HEK293 (cell line): ENCODE data around the gene ARF3.

ENCODE experiments used
- AEBP2 ChIP-seq: fragments of 450-650 bp; formaldehyde crosslinking; IDR thresholded peaks from 2 replicates; pipeline ENCODE4 v1.5.1; 2016; ENCODE audit warnings: missing biosample characterization, missing genetic modification characterization, borderline replicate concordance
- IKZF3 ChIP-seq: fragments of 450-650 bp; IDR thresholded peaks from 2 replicates; pipeline ENCODE4 v1.5.0; 2018; ENCODE audit warnings: missing biosample characterization, mild to moderate bottlenecking, missing genetic modification characterization, moderate library complexity
- KLF10 ChIP-seq: fragments of 450-650 bp; IDR thresholded peaks from 2 replicates; pipeline ENCODE4 v1.5.1; 2018; ENCODE audit warnings: missing biosample characterization, mild to moderate bottlenecking, missing genetic modification characterization
- KLF17 ChIP-seq: fragments of 450-650 bp; formaldehyde crosslinking; IDR thresholded peaks from 2 replicates; pipeline ENCODE4 v1.5.1; 2016; ENCODE audit warnings: missing biosample characterization, missing genetic modification characterization
- KLF7 ChIP-seq: fragments of 450-650 bp; formaldehyde crosslinking; IDR thresholded peaks from 2 replicates; pipeline ENCODE4 v1.5.1; 2016; ENCODE audit warnings: missing biosample characterization, missing genetic modification characterization, borderline replicate concordance
- SP7 ChIP-seq: fragments of 450-650 bp; formaldehyde crosslinking; IDR thresholded peaks from 2 replicates; pipeline ENCODE4 v1.5.1; 2016; ENCODE audit warnings: missing biosample characterization, missing genetic modification characterization
- ZBTB17 ChIP-seq: fragments of 450-650 bp; formaldehyde crosslinking; IDR thresholded peaks from 2 replicates; pipeline ENCODE4 v1.5.1; 2016; ENCODE audit warnings: missing biosample characterization, missing genetic modification characterization
- ZBTB20 ChIP-seq: fragments of 450-650 bp; formaldehyde crosslinking; IDR thresholded peaks from 2 replicates; pipeline ENCODE4 v1.5.1; 2016; ENCODE audit warnings: missing biosample characterization, missing genetic modification characterization
- ZBTB21 ChIP-seq: fragments of 450-650 bp; formaldehyde crosslinking; IDR thresholded peaks from 2 replicates; pipeline ENCODE4 v1.5.1; 2017; ENCODE audit warnings: missing biosample characterization, missing genetic modification characterization
- ZBTB8A ChIP-seq: fragments of 450-650 bp; formaldehyde crosslinking; IDR thresholded peaks from 2 replicates; pipeline ENCODE4 v1.5.1; 2016; ENCODE audit warnings: missing biosample characterization, missing genetic modification characterization
- ZFHX2 ChIP-seq: fragments of 450-650 bp; formaldehyde crosslinking; conservative IDR thresholded peaks from 2 replicates; pipeline ENCODE4 v1.5.1; 2016; ENCODE audit warnings: missing biosample characterization, missing genetic modification characterization
- ZNF10 ChIP-seq: fragments of 450-650 bp; formaldehyde crosslinking; IDR thresholded peaks from 2 replicates; pipeline ENCODE4 v1.5.1; 2017; ENCODE audit warnings: missing biosample characterization, missing genetic modification characterization
- ZNF114 ChIP-seq: fragments of 450-650 bp; formaldehyde crosslinking; IDR thresholded peaks from 2 replicates; pipeline ENCODE4 v1.5.0; 2017; ENCODE audit warnings: missing biosample characterization, missing genetic modification characterization
- ZNF146 ChIP-seq: fragments of 450-650 bp; formaldehyde crosslinking; IDR thresholded peaks from 2 replicates; pipeline ENCODE4 v1.5.1; 2016; ENCODE audit warnings: missing biosample characterization, missing genetic modification characterization
- ZNF202 ChIP-seq: fragments of 450-650 bp; formaldehyde crosslinking; IDR thresholded peaks from 2 replicates; pipeline ENCODE4 v1.5.1; 2016; ENCODE audit warnings: missing biosample characterization, missing genetic modification characterization, borderline replicate concordance
- ZNF248 ChIP-seq: fragments of 450-650 bp; formaldehyde crosslinking; IDR thresholded peaks from 2 replicates; pipeline ENCODE4 v1.5.1; 2017; ENCODE audit warnings: missing biosample characterization, missing genetic modification characterization
- ZNF324 ChIP-seq: fragments of 450-650 bp; formaldehyde crosslinking; IDR thresholded peaks from 2 replicates; pipeline ENCODE4 v1.5.1; 2016; ENCODE audit warnings: missing biosample characterization, missing genetic modification characterization
- ZNF501 ChIP-seq: fragments of 450-650 bp; formaldehyde crosslinking; IDR thresholded peaks from 2 replicates; pipeline ENCODE4 v1.5.1; 2016; ENCODE audit warnings: missing biosample characterization, missing genetic modification characterization
- ZNF629 ChIP-seq: fragments of 450-650 bp; formaldehyde crosslinking; IDR thresholded peaks from 2 replicates; pipeline ENCODE4 v1.5.1; 2017; ENCODE audit warnings: missing biosample characterization, missing genetic modification characterization
- ZNF76 ChIP-seq: fragments of 450-650 bp; formaldehyde crosslinking; IDR thresholded peaks from 2 replicates; pipeline ENCODE4; 2016; ENCODE audit warnings: low read depth, missing biosample characterization, missing genetic modification characterization, borderline replicate concordance
- ZSCAN4 ChIP-seq: fragments of 450-650 bp; formaldehyde crosslinking; IDR thresholded peaks from 2 replicates; pipeline ENCODE4 v1.5.1; 2017; ENCODE audit warnings: missing biosample characterization, missing genetic modification characterization
- TF ChIP-seq, protein P1 (sequence below): fragments of 450-650 bp; formaldehyde crosslinking; IDR thresholded peaks from 2 replicates; pipeline ENCODE4 v1.5.1; 2016; ENCODE audit warnings: missing biosample characterization, missing genetic modification characterization, borderline replicate concordance
- TF ChIP-seq, protein P2 (sequence below): fragments of 450-650 bp; formaldehyde crosslinking; IDR thresholded peaks from 2 replicates; pipeline ENCODE4 v1.5.1; 2017; ENCODE audit warnings: missing biosample characterization, missing genetic modification characterization
- TF ChIP-seq, protein P3 (sequence below): fragments of 450-650 bp; formaldehyde crosslinking; IDR thresholded peaks from 2 replicates; pipeline ENCODE4 v1.5.1; 2016; ENCODE audit warnings: missing biosample characterization, missing genetic modification characterization

Gene ARF3

GRCh38 chr12:48999371-49000131, 42.3 kb upstream of the ARF3 start, which contains the start of gene DDN (continued):
- TF ChIP-seq ZNF146 (tag by site-specific recombination) (peak; percentile 27; the same call in 1 of the 2 replicates), ZNF629 (tag by site-specific recombination) (peak; percentile 40; the same call in 1 of the 2 replicates), ZNF114 (tag by site-specific recombination) (no peak), AEBP2 (tag by site-specific recombination) (no peak), ZNF76 (tag by site-specific recombination) (peak; percentile 81), ZNF10 (tag by site-specific recombination) (no peak), ZNF248 (tag by site-specific recombination) (no peak), ZBTB21 (tag by site-specific recombination) (0 out of 2 replicates have a peak, but pooled peaks have one; percentile 47), ZNF202 (no peak), KLF17 (tag by site-specific recombination) (peak; percentile 76), ZFHX2 (tag by site-specific recombination) (peak; percentile 92), KLF10 (0 out of 2 replicates have a peak, but pooled peaks have one; percentile 27), IKZF3 (tag by site-specific recombination) (peak; percentile 46; the same call in 1 of the 2 replicates), ZNF324 (tag by site-specific recombination) (peak; percentile 80), ZBTB8A (peak; percentile 43; the same call in 1 of the 2 replicates), ZNF501 (tag by site-specific recombination) (peak; percentile 72; the same call in 1 of the 2 replicates), ZBTB17 (tag by site-specific recombination) (peak; percentile 76), ZSCAN4 (peak; percentile 66), SP7 (tag by site-specific recombination) (peak; percentile 56), ZBTB20 (tag by site-specific recombination) (peak; percentile 77), KLF7 (0 out of 2 replicates have a peak, but pooled peaks have one; percentile 26)
- TF ChIP-seq, protein P1, sequence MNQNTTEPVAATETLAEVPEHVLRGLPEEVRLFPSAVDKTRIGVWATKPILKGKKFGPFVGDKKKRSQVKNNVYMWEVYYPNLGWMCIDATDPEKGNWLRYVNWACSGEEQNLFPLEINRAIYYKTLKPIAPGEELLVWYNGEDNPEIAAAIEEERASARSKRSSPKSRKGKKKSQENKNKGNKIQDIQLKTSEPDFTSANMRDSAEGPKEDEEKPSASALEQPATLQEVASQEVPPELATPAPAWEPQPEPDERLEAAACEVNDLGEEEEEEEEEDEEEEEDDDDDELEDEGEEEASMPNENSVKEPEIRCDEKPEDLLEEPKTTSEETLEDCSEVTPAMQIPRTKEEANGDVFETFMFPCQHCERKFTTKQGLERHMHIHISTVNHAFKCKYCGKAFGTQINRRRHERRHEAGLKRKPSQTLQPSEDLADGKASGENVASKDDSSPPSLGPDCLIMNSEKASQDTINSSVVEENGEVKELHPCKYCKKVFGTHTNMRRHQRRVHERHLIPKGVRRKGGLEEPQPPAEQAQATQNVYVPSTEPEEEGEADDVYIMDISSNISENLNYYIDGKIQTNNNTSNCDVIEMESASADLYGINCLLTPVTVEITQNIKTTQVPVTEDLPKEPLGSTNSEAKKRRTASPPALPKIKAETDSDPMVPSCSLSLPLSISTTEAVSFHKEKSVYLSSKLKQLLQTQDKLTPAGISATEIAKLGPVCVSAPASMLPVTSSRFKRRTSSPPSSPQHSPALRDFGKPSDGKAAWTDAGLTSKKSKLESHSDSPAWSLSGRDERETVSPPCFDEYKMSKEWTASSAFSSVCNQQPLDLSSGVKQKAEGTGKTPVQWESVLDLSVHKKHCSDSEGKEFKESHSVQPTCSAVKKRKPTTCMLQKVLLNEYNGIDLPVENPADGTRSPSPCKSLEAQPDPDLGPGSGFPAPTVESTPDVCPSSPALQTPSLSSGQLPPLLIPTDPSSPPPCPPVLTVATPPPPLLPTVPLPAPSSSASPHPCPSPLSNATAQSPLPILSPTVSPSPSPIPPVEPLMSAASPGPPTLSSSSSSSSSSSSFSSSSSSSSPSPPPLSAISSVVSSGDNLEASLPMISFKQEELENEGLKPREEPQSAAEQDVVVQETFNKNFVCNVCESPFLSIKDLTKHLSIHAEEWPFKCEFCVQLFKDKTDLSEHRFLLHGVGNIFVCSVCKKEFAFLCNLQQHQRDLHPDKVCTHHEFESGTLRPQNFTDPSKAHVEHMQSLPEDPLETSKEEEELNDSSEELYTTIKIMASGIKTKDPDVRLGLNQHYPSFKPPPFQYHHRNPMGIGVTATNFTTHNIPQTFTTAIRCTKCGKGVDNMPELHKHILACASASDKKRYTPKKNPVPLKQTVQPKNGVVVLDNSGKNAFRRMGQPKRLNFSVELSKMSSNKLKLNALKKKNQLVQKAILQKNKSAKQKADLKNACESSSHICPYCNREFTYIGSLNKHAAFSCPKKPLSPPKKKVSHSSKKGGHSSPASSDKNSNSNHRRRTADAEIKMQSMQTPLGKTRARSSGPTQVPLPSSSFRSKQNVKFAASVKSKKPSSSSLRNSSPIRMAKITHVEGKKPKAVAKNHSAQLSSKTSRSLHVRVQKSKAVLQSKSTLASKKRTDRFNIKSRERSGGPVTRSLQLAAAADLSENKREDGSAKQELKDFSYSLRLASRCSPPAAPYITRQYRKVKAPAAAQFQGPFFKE (tag by site-specific recombination): no peak
- TF ChIP-seq, protein P2, sequence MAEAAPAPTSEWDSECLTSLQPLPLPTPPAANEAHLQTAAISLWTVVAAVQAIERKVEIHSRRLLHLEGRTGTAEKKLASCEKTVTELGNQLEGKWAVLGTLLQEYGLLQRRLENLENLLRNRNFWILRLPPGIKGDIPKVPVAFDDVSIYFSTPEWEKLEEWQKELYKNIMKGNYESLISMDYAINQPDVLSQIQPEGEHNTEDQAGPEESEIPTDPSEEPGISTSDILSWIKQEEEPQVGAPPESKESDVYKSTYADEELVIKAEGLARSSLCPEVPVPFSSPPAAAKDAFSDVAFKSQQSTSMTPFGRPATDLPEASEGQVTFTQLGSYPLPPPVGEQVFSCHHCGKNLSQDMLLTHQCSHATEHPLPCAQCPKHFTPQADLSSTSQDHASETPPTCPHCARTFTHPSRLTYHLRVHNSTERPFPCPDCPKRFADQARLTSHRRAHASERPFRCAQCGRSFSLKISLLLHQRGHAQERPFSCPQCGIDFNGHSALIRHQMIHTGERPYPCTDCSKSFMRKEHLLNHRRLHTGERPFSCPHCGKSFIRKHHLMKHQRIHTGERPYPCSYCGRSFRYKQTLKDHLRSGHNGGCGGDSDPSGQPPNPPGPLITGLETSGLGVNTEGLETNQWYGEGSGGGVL (tag by site-specific recombination): 0 out of 2 replicates have a peak, but pooled peaks have one; percentile 30
- TF ChIP-seq, protein P3, sequence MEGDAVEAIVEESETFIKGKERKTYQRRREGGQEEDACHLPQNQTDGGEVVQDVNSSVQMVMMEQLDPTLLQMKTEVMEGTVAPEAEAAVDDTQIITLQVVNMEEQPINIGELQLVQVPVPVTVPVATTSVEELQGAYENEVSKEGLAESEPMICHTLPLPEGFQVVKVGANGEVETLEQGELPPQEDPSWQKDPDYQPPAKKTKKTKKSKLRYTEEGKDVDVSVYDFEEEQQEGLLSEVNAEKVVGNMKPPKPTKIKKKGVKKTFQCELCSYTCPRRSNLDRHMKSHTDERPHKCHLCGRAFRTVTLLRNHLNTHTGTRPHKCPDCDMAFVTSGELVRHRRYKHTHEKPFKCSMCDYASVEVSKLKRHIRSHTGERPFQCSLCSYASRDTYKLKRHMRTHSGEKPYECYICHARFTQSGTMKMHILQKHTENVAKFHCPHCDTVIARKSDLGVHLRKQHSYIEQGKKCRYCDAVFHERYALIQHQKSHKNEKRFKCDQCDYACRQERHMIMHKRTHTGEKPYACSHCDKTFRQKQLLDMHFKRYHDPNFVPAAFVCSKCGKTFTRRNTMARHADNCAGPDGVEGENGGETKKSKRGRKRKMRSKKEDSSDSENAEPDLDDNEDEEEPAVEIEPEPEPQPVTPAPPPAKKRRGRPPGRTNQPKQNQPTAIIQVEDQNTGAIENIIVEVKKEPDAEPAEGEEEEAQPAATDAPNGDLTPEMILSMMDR (tag by site-specific recombination): peak; percentile 74
